ENCODE results near the gene HOXC4. TPM values are rescaled to one million over a fixed set of nuclear protein-coding genes. Genes with fewer than 3 reads are reported as not detected.
"Not testable (repeated sequence)": the region's sequence is repeated elsewhere in the genome, so short reads cannot be mapped to it uniquely, and the experiment has no call there.

Gene HOXC4
- total RNA-seq, 5 donors from 2014 or later (not counting 1 experiment from before 2014, with no cell fraction given) = 0.36 to 1.4 (median 0.61) TPM

- no peaks in the 10 kb centered on the region for H3K9me3 ChIP-seq
- no peaks in the 10 kb centered on the region for H3K9me3 Mint-ChIP-seq
- no peaks in the 10 kb centered on the region for H3K36me3 Mint-ChIP-seq
- H3K27ac ChIP-seq (ENCODE audit: low read length) = no peak overlapping the region
- POLR2A ChIA-PET = no interaction called here
- H3K27me3 Mint-ChIP-seq = peaks cover 75 to 92% of the 10 kb centered on the region in 2 donors
- peaks cover 27 to 90% of the 10 kb centered on the region in 2 experiments for H3K27me3 ChIP-seq (replicated peaks in 1 of 2; ENCODE audit: control insufficient read depth in 2 of 2, extremely low read depth in 1 of 2, insufficient read depth in 2 of 2, low read length in 1 of 2)
- no peak for DNase-seq
- H3K4me1 ChIP-seq (ENCODE audit: control insufficient read depth in 1 of 2, extremely low read depth in 1 of 2, insufficient read depth in 2 of 2, low read length in 2 of 2) = peaks cover 0 to 7% of the 10 kb centered on the region in 2 experiments
- ATAC-seq (replicated peaks in 1 of 4) = no peak
- WGBS (ENCODE audit: insufficient coverage) = 44% methylated on average over 7 of the region's 16 CpGs
- H3K4me3 Mint-ChIP-seq = no peak overlapping the region
- CTCF ChIA-PET = interaction anchor here in 1 of 2 donors (0.5 kb wide), 1 partner anchor 11 kb away, joined by 3 read pairs; no protein-coding TSS in a partner anchor
- H3K27ac Mint-ChIP-seq = no peak overlapping the region
- H3K4me1 Mint-ChIP-seq = peaks cover 6 to 17% (median 11%) of the 10 kb centered on the region in 3 donors
- no peaks in the 10 kb centered on the region for H3K36me3 ChIP-seq (ENCODE audit: control insufficient read depth in 2 of 2, extremely low read depth in 1 of 2, insufficient read depth in 1 of 2, low read length in 1 of 2)
- no peak overlapping the region for H3K4me3 ChIP-seq (ENCODE audit: control insufficient read depth in 1 of 2, extremely low read depth in 1 of 2, low read length in 1 of 2)
These were observed 14.1 kb upstream of the HOXC4 start for GRCh38 chr12:54039417-54040147.

GRCh38 chr12:54040148-54040494 is 13.5 kb upstream of the HOXC4 start:
- Mint-ChIP-seq H3K4me3 (no peak overlapping the region), H3K36me3 (no peaks in the 10 kb centered on the region), H3K4me1 (peaks cover 5 to 12% (median 9%) of the 10 kb centered on the region in 3 donors), H3K9me3 (no peaks in the 10 kb centered on the region), H3K27me3 (peaks cover 77 to 93% of the 10 kb centered on the region in 2 donors), H3K27ac (no peak overlapping the region)
- H3K27me3 ChIP-seq (replicated peaks in 1 of 2; ENCODE audit: control insufficient read depth in 2 of 2, extremely low read depth in 1 of 2, insufficient read depth in 2 of 2, low read length in 1 of 2) = peaks cover 27 to 90% of the 10 kb centered on the region in 2 experiments
- H3K27ac ChIP-seq (ENCODE audit: low read length) = no peak overlapping the region
- ChIA-PET POLR2A (no interaction called here), CTCF (no interaction called here)
- no peaks in the 10 kb centered on the region for H3K36me3 ChIP-seq (ENCODE audit: control insufficient read depth in 2 of 2, extremely low read depth in 1 of 2, insufficient read depth in 1 of 2, low read length in 1 of 2)
- peaks cover 0 to 5% of the 10 kb centered on the region in 2 experiments for H3K4me1 ChIP-seq (ENCODE audit: control insufficient read depth in 1 of 2, extremely low read depth in 1 of 2, insufficient read depth in 2 of 2, low read length in 2 of 2)
- no peak overlapping the region for H3K4me3 ChIP-seq (ENCODE audit: control insufficient read depth in 1 of 2, extremely low read depth in 1 of 2, low read length in 1 of 2)
- ATAC-seq (replicated peaks in 1 of 4) = no peak
- DNase-seq = no peak
- 46% methylated on average over 4 of the region's 4 CpGs for WGBS (ENCODE audit: insufficient coverage)
- H3K9me3 ChIP-seq = no peaks in the 10 kb centered on the region

GRCh38 chr12:54040648-54041047 is 13.0 kb upstream of the HOXC4 start:
- POLR2A ChIA-PET = no interaction called here
- no peaks in the 10 kb centered on the region for H3K36me3 Mint-ChIP-seq

GRCh38 chr12:54041097-54041690 is 12.4 kb upstream of the HOXC4 start:
- CTCF ChIA-PET = interaction anchor here in 1 of 2 donors (0.6 to 1.2 kb wide), 2 partner anchors 9 to 12 kb away, joined by 3 read pairs; partner anchors contain the start of gene HOXC5
- POLR2A ChIA-PET = no interaction called here

More at GRCh38 chr12:54040648-54041047, 13.0 kb upstream of the HOXC4 start:
- Mint-ChIP-seq H3K4me1 (peaks cover 5 to 11% (median 8%) of the 10 kb centered on the region in 3 donors), H3K4me3 (no peak overlapping the region), H3K27ac (no peak overlapping the region), H3K27me3 (peaks cover 79 to 93% of the 10 kb centered on the region in 2 donors), H3K9me3 (no peaks in the 10 kb centered on the region)
- CTCF ChIA-PET = interaction anchor here in 1 of 2 donors (0.6 to 1.2 kb wide), 2 partner anchors 8 to 12 kb away, joined by 3 read pairs; partner anchors contain the start of gene HOXC5
- Histone ChIP-seq H3K27me3 (replicated peaks in 1 of 2; ENCODE audit: control insufficient read depth in 2 of 2, extremely low read depth in 1 of 2, insufficient read depth in 2 of 2, low read length in 1 of 2) (peaks cover 24 to 86% of the 10 kb centered on the region in 2 experiments), H3K9me3 (no peaks in the 10 kb centered on the region), H3K27ac (ENCODE audit: low read length) (no peak overlapping the region), H3K4me3 (ENCODE audit: control insufficient read depth in 1 of 2, extremely low read depth in 1 of 2, low read length in 1 of 2) (no peak overlapping the region), H3K4me1 (ENCODE audit: control insufficient read depth in 1 of 2, extremely low read depth in 1 of 2, insufficient read depth in 2 of 2, low read length in 2 of 2) (peaks cover 0 to 5% of the 10 kb centered on the region in 2 experiments), H3K36me3 (ENCODE audit: control insufficient read depth in 2 of 2, extremely low read depth in 1 of 2, insufficient read depth in 1 of 2, low read length in 1 of 2) (no peaks in the 10 kb centered on the region)
- no peak for DNase-seq
- ATAC-seq (replicated peaks in 1 of 4) = no peak
- no CpG with 5 or more reads among the region's 3 CpGs for WGBS (ENCODE audit: insufficient coverage)

GRCh38 chr12:54042033-54042432 is 11.6 kb upstream of the HOXC4 start:
- H3K9me3 ChIP-seq; H3K36me3 ChIP-seq (ENCODE audit: control insufficient read depth in 2 of 2, extremely low read depth in 1 of 2, insufficient read depth in 1 of 2, low read length in 1 of 2); H3K9me3 Mint-ChIP-seq; H3K4me3 ChIP-seq (ENCODE audit: control insufficient read depth in 1 of 2, extremely low read depth in 1 of 2, low read length in 1 of 2); ATAC-seq (replicated peaks in 1 of 4); H3K27ac ChIP-seq (ENCODE audit: low read length); DNase-seq; POLR2A ChIA-PET; H3K4me3 Mint-ChIP-seq; H3K36me3 Mint-ChIP-seq; H3K4me1 ChIP-seq (ENCODE audit: control insufficient read depth in 1 of 2, extremely low read depth in 1 of 2, insufficient read depth in 2 of 2, low read length in 2 of 2); H3K27ac Mint-ChIP-seq: not testable (repeated sequence)
- 87% methylated on average over 3 of the region's 6 CpGs for WGBS (ENCODE audit: insufficient coverage)
- peaks cover 7 to 12% (median 11%) of the 10 kb centered on the region in 3 donors for H3K4me1 Mint-ChIP-seq
- CTCF ChIA-PET = interaction anchor here in 1 of 2 donors (1.2 kb wide), 1 partner anchor 10 kb away, joined by 3 read pairs; the partner anchor contains the start of gene HOXC5
- peaks cover 87 to 94% of the 10 kb centered on the region in 2 donors for H3K27me3 Mint-ChIP-seq
- peaks cover 22 to 86% of the 10 kb centered on the region in 2 experiments for H3K27me3 ChIP-seq (replicated peaks in 1 of 2; ENCODE audit: control insufficient read depth in 2 of 2, extremely low read depth in 1 of 2, insufficient read depth in 2 of 2, low read length in 1 of 2)

More at GRCh38 chr12:54041097-54041690, 12.4 kb upstream of the HOXC4 start:
- Mint-ChIP-seq H3K4me1 (peaks cover 5 to 11% (median 8%) of the 10 kb centered on the region in 3 donors), H3K9me3 (no peaks in the 10 kb centered on the region), H3K4me3 (no peak overlapping the region), H3K27me3 (peaks cover 79 to 93% of the 10 kb centered on the region in 2 donors), H3K36me3 (no peaks in the 10 kb centered on the region), H3K27ac (peak overlapping the region in 1 of 2 donors; percentile 10)
- H3K27ac ChIP-seq (ENCODE audit: low read length) = no peak overlapping the region
- H3K36me3 ChIP-seq (ENCODE audit: control insufficient read depth in 2 of 2, extremely low read depth in 1 of 2, insufficient read depth in 1 of 2, low read length in 1 of 2) = no peaks in the 10 kb centered on the region
- H3K27me3 ChIP-seq (replicated peaks in 1 of 2; ENCODE audit: control insufficient read depth in 2 of 2, extremely low read depth in 1 of 2, insufficient read depth in 2 of 2, low read length in 1 of 2) = peaks cover 22 to 87% of the 10 kb centered on the region in 2 experiments
- no peak for ATAC-seq (replicated peaks in 1 of 4)
- H3K4me1 ChIP-seq (ENCODE audit: control insufficient read depth in 1 of 2, extremely low read depth in 1 of 2, insufficient read depth in 2 of 2, low read length in 2 of 2) = peaks cover 0 to 5% of the 10 kb centered on the region in 2 experiments
- WGBS (ENCODE audit: insufficient coverage) = 50% methylated on average over 1 of the region's 2 CpGs
- H3K4me3 ChIP-seq (ENCODE audit: control insufficient read depth in 1 of 2, extremely low read depth in 1 of 2, low read length in 1 of 2) = no peak overlapping the region
- H3K9me3 ChIP-seq = no peaks in the 10 kb centered on the region
- no peak for DNase-seq

Measured in T-cell (primary cell).